GM21367 (cell line): ENCODE measurements around the gene SLC35F2.
"Not testable (repeated sequence)": the region's sequence is repeated elsewhere in the genome, so short reads cannot be mapped to it uniquely, and the experiment has no call there.

Experiments used
- ATAC-seq: cut with Tn5 transposase; IDR thresholded peaks from one replicate; pipeline ENCODE4 v1.9.1; 2021; ENCODE audit not compliant: unreplicated experiment

Gene SLC35F2

GRCh38 chr11:107842412-107843100 is 16.0 kb downstream of the SLC35F2 start:
- no peak for ATAC-seq

DNA sequence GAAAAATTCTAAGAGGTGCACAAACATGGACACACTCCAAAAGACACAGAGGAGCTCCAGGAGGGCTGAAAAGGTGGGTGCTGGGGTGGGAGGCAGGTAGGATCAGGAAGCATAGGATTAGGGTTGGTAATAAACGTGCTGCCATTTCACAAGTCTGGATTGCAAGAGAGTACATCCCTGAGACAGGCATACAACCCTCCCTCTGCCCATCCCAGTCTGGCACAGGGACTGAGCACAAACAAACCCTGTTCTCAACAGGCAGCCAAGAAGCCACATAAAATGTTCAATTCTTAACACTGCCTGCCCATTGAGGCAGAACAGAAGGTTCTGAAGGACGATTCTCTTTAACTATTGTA is 18.5 kb downstream of the SLC35F2 start:
- peak; percentile 12 for ATAC-seq

DNA sequence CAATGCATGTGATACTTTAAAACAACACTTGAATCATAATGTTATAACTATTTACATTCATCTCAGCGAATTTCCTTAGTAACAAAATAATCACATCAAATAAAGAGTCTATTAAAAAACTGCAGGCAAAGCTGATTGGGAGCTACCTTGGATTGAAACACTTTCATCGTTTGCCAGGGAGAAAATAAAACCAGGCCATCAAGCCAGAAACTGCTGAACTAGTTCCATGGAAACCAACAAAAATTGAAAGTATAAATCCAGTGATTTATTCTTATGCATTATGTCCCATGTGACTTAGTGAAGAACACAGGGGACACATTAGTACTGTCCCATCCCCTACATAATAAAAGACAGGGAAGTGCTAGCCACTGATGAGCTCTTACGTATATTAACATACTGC is 21.7 kb downstream of the SLC35F2 start:
- ATAC-seq, result no peak

DNA sequence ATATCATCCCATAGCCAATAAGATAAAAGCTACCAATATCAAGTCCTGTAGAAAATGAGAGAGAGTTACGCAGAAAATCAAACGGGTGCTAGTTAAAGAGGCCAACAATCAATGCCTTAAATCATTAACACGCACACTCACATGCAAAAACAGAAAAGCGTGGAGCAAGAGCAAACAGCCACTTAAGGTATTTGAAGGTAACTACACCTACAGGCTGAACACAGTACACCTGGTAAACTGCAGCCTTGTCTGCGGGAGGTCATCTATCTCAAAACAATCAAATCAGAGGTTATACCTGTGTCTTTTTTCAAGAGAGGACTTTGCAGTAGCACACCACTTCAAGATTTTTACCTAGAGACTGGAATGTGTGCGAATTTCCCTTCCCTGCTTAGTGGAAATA is 23.6 kb downstream of the SLC35F2 start:
- no peak for ATAC-seq

- ATAC-seq, result not testable (repeated sequence)
Observed at GRCh38 chr11:107833926-107834325, 24.7 kb downstream of the SLC35F2 start.

- no peak for ATAC-seq
Observed at GRCh38 chr11:107830915-107831540, 27.6 kb downstream of the SLC35F2 start.

- ATAC-seq, result no peak
Observed at GRCh38 chr11:107827041-107827440, 31.5 kb downstream of the SLC35F2 start.

GRCh38 chr11:107825875-107826274 is 32.7 kb downstream of the SLC35F2 start:
- ATAC-seq, result no peak

- ATAC-seq, result no peak
Observed at GRCh38 chr11:107824668-107825369, 33.8 kb downstream of the SLC35F2 start.

- ATAC-seq, result no peak
Observed at GRCh38 chr11:107821199-107821927, 37.2 kb downstream of the SLC35F2 start.

DNA sequence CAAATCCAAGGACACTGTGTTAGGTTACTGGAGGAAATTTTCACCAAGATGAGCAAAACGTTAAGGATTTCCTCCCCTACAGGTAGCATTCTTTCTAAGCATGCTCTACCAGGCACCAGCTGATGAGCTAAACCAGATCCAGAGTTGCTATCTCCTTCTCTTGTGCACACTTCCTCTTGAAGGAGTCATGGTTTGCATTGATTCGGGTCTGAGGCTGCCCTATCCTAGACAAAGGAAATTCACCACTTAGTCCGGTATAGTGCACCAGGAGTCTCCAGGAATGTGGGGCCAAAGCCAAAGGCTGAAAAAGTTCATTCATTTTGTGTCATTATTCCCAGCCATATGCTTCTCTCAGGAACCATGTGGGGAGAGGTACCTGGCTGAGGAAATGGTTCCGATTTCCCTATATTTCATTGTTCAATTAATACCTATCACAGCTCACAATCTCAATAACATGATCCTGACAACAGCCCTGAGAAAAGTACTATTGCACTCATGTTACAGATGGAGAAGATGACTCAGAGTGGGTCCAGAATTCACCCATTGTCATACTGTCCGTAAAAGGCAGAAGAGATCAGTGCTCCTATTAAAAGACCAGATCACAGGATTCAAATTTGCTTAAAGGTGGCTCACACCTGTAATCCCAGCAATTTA is 39.1 kb downstream of the SLC35F2 start:
- ATAC-seq, result no peak

DNA sequence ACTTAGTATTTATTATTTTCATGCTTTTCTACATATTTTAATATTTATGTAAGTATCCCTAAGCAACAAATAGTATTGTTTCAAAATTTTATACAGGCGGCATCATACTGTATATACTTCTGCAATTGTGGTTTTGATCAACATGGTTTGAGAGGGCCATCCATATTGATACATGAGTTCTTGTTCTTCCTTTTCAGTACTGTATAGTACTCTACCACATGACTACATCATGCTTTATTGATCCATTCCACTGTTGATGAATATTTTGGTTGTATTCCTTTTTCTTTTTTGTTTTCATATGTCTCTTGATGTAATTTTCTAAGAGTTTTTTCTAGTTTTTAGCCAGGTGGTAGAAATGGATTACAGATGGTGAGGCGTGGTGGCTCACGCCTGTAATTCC is 40.1 kb downstream of the SLC35F2 start:
- ATAC-seq, result no peak

DNA sequence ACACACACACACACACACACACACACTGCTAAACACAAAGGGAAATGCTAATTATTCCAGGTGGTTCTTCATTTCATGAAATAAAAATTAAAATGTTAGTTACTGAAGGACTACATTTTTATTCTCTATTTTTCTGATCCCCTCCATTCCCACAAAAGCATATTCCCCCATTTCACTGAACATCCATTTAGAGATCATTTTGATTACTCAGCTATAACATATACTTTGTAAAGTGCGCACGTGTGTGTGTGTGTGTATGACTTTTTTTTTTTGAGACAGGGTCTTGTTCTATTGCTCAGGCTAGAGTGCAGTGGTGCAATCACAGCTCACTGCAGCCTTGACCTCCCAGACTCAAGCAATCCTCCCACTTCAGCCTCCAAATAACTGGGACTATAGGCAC is 42.6 kb downstream of the SLC35F2 start:
- no peak for ATAC-seq

DNA sequence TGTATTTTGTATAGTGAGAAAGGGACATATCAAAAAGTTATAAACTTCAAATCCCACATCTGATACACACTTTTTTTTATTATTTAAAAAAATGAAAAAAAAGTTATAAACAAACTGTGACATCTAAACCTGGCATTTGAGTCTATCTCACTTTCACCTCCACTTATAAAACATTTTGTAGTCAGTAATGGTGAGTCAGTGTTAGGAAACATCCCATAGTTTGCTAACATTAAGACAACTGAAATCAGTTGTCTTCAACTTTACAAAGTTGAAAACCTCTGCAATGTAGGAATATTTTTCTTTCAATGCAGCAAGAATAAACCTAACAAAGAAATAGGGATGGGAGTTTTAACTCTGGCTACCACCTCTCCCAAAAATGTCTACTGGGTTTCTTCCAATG is 47.7 kb downstream of the SLC35F2 start:
- no peak for ATAC-seq

DNA sequence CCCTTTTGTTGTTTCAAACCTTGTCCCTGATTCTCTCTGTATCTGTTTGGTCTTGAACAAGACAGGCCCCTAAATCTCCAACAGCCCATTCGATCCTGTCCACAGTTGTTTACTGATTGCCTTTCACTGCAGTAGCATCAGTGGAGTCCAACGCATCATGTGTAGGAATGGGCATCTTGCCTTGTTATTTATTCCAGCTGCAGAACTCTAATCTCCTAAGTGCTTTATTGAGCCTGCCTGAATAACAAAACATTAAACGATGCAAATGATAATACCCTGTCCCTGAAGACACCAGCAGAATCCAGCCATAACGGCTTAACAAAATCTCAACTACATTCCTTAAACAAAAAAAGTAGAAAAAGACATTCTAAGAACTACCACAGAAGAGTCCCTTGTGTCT is 50.1 kb downstream of the SLC35F2 start:
- ATAC-seq, result no peak

DNA sequence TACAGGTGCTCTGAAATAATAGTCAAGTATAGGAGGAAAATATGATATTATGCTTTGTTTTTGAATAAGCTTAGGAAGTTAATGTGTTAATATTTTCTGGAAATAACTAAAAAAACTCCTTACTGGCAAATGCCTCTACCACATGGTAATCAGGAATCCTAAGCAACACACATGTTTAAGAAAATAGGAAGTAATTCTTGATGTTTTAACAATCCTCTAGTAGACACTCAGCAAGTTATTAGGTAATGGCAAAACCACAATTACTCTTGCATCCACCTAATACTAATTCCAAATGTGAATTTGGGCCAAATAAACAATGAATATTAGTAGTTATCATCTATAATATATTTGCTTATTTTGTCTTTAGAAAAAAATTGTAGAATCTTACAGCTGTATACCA is 53.6 kb downstream of the SLC35F2 start:
- no peak for ATAC-seq

- ATAC-seq, result no peak
Observed at GRCh38 chr11:107804211-107804610, 54.4 kb downstream of the SLC35F2 start.

GRCh38 chr11:107801641-107802040 is 56.9 kb downstream of the SLC35F2 start:
- no peak for ATAC-seq

GRCh38 chr11:107799218-107799859 is 59.2 kb downstream of the SLC35F2 start:
- peak; percentile 83 for ATAC-seq

- ATAC-seq, result no peak
Observed at GRCh38 chr11:107792049-107792443, 66.5 kb downstream of the SLC35F2 start.
